ENCODE data around the gene PELO.

- no peak for TF ChIP-seq CTCF (IDR thresholded peaks at IDR 0.05)
- no peak for TF ChIP-seq IRF3 (IDR thresholded peaks at IDR 0.05; ENCODE audit: low read depth, low read length)
- no peak for TF ChIP-seq SMC3 (IDR thresholded peaks at IDR 0.05; ENCODE audit: low read depth, low read length)
- TF ChIP-seq MAX (IDR thresholded peaks at IDR 0.05; ENCODE audit: low read depth) = no peak
Observed at GRCh38 chr5:52783226-52783959, 4.3 kb upstream of the PELO start.
